ENCODE results near the gene MCMBP. TPM values are rescaled to one million over a fixed set of nuclear protein-coding genes. Genes with fewer than 3 reads are reported as not detected.

MCMBP gene
- total RNA-seq, 4 donors from 2014 or later, result 45.7 to 72.3 (median 59.2) TPM

DNA sequence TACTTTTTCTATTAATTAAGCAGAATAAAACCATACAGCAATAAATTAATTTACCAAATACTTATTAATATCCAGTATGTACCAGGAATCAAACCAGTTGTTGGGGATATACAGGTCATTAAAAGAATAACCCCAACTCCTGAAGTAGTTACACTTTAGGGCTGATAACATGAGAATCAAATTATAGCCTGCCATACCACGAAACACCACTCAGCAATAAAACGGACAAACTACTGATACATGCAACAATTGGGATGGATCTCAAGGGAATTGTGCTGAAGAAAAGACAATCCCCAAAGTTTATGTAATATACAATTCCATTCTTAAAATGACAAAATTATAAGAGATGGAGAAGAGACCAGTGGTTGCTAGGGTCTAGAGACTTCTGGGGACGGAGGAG lies 22.7 kb downstream of the MCMBP start:
- H3K27ac ChIP-seq, result no peak overlapping the region
- H3K36me3 ChIP-seq, result peaks cover 0 to 83% (median 16%) of the 10 kb centered on the region in 3 donors
- H3K4me3 ChIP-seq, result no peak overlapping the region
- no peak for DNase-seq (ENCODE audit: low spot score in 2 of 2)
- H3K9me3 ChIP-seq, result no peaks in the 10 kb centered on the region
- no peak for TF ChIP-seq EP300 (IDR thresholded peaks at IDR 0.05)
- TF ChIP-seq, protein P1, sequence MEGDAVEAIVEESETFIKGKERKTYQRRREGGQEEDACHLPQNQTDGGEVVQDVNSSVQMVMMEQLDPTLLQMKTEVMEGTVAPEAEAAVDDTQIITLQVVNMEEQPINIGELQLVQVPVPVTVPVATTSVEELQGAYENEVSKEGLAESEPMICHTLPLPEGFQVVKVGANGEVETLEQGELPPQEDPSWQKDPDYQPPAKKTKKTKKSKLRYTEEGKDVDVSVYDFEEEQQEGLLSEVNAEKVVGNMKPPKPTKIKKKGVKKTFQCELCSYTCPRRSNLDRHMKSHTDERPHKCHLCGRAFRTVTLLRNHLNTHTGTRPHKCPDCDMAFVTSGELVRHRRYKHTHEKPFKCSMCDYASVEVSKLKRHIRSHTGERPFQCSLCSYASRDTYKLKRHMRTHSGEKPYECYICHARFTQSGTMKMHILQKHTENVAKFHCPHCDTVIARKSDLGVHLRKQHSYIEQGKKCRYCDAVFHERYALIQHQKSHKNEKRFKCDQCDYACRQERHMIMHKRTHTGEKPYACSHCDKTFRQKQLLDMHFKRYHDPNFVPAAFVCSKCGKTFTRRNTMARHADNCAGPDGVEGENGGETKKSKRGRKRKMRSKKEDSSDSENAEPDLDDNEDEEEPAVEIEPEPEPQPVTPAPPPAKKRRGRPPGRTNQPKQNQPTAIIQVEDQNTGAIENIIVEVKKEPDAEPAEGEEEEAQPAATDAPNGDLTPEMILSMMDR (IDR thresholded peaks at IDR 0.05), result no peak
- no peak for TF ChIP-seq POLR2A (IDR thresholded peaks at IDR 0.05)
- H3K4me1 ChIP-seq, result no peaks in the 10 kb centered on the region
- 88 to 89% methylated on average over 3 of the region's 3 CpGs for WGBS, 2 donors
- no peaks in the 10 kb centered on the region for H3K27me3 ChIP-seq

DNA sequence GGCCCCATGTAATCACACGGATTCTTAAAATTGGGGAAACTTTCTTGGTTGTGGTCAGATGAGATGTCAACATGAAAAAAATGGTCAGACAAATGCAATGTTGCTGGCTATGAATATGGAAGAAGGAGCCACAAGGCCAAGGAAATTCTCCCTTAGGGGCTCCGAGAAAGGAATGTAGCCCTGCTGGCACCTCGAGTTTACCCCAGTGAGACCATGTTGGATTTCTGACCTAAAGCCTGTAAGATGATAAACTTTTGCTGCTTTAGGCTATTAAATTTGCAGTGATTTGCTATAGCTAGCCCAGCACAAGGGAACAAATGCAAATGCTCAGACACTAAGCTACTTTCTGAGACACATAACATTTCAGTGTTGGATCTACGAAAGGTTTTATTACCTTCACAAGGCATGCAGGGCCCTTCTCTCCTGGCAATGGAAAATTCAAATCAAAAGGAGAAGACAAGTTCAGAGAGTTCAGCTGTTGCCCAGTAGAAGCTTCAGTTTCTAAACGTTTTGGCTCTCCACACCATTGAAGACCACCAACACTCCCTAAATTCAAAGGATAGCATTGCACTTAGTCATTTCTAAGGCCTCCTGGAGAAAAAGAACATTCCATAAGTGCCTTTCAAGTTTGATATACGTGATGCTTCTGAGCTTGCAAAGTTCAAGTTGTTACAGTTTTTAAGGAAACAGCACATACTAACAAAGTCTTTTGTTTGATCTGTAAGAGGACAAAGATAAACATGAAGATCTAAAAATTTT lies 23.4 kb downstream of the MCMBP start:
- Histone ChIP-seq H3K36me3 (peaks cover 0 to 82% (median 16%) of the 10 kb centered on the region in 3 donors), H3K27ac (no peak overlapping the region), H3K9me3 (no peaks in the 10 kb centered on the region), H3K4me3 (no peak overlapping the region), H3K4me1 (no peaks in the 10 kb centered on the region), H3K27me3 (no peaks in the 10 kb centered on the region)
- DNase-seq (ENCODE audit: low spot score in 2 of 2), result no peak
- TF ChIP-seq POLR2A (IDR thresholded peaks at IDR 0.05), result no peak
- TF ChIP-seq, protein P1 (IDR thresholded peaks at IDR 0.05), result no peak
- TF ChIP-seq EP300 (IDR thresholded peaks at IDR 0.05), result no peak
- 63 to 65% methylated on average over 6 of the region's 6 CpGs for WGBS, 2 donors

DNA sequence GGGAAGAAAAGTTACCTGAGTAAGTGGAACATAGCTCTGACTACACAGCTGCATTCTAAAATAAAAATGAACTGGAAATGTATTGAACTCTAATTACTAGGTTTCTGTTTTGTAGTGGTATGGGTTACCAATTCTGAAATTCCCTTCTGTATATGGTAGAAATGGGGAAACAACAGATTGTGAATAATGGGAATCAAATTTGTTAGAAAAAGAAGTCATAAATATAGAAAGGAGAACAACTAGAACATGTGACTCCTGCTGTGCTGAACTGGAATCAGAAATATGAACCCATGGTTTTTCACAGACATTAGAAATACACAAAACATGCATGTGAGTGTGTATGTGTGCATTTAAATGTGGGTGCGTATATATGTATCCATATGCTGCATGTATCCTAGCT lies 27.0 kb downstream of the MCMBP start:
- WGBS, 2 donors, result 90 to 100% methylated on average over 1 of the region's 1 CpG
- TF ChIP-seq, protein P1 (IDR thresholded peaks at IDR 0.05), result no peak
- peak in 1 of 2 donors; percentile 30 for TF ChIP-seq EP300 (IDR thresholded peaks at IDR 0.05)
- Histone ChIP-seq H3K36me3 (peaks cover 0 to 85% (median 19%) of the 10 kb centered on the region in 3 donors), H3K4me3 (no peak overlapping the region), H3K4me1 (no peaks in the 10 kb centered on the region), H3K9me3 (no peaks in the 10 kb centered on the region), H3K27ac (no peak overlapping the region), H3K27me3 (no peaks in the 10 kb centered on the region)
- DNase-seq (ENCODE audit: low spot score in 2 of 2), result no peak

DNA sequence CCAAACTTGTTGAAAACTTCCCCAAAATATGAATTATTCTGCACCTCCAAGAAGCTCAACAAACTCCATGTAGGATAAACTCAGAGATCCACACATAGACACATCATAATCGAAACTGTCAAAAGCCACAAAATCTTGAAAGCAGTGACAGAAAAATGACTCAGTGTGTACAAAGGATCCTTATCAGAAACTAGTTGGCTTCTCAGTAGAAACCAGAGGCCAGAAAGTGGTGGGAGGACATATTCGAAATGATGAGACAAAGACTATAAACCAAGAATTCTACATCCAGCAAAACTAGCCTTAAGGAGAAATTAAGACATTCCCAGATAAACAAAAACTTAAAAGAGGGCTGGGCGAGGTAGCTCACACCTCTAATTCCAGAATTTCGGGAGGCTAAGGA lies 38.5 kb downstream of the MCMBP start:
- TF ChIP-seq POLR2A (IDR thresholded peaks at IDR 0.05), result no peak
- TF ChIP-seq, protein P1 (IDR thresholded peaks at IDR 0.05), result no peak
- TF ChIP-seq EP300 (IDR thresholded peaks at IDR 0.05), result no peak

DNA sequence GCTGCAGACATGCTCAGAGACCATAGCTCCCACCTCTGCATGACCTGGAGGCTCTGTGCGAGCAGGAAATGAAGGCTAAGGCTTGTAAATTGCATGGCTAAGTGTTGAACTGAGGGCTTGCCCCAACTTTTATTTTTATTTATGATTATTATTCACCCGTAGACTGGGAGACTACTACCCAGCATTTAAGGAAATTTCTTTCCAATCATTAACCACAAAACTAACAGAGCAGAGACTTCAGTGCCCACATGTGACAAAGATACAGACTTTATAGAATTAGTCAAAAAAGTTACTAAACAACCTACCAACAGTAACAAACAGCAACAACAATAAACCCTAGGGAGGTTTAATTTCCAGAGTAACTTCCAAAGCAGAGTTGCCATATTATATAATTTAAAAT lies 39.7 kb downstream of the MCMBP start:
- TF ChIP-seq EP300 (IDR thresholded peaks at IDR 0.05) (no peak), POLR2A (IDR thresholded peaks at IDR 0.05) (no peak)
- TF ChIP-seq, protein P1 (IDR thresholded peaks at IDR 0.05), result no peak
- Histone ChIP-seq H3K4me3 (no peak overlapping the region), H3K27ac (peak overlapping the region in 1 of 4 donors; percentile 11), H3K9me3 (no peaks in the 10 kb centered on the region), H3K27me3 (no peaks in the 10 kb centered on the region), H3K4me1 (peaks cover 0 to 6% (median 0%) of the 10 kb centered on the region in 4 donors), H3K36me3 (peaks cover 0 to 99% (median 0%) of the 10 kb centered on the region in 3 donors)
- no peak for DNase-seq (ENCODE audit: low spot score in 2 of 2)
- 90 to 93% methylated on average over 2 of the region's 2 CpGs for WGBS, 2 donors

More for the DNA sequence above, 38.5 kb downstream of the MCMBP start:
- H3K27ac ChIP-seq, result no peak overlapping the region
- no peaks in the 10 kb centered on the region for H3K27me3 ChIP-seq
- H3K36me3 ChIP-seq, result peaks cover 0 to 99% (median 0%) of the 10 kb centered on the region in 3 donors
- H3K9me3 ChIP-seq, result no peaks in the 10 kb centered on the region
- no peak for DNase-seq (ENCODE audit: low spot score in 2 of 2)
- H3K4me3 ChIP-seq, result no peak overlapping the region
- peaks cover 0 to 6% (median 0%) of the 10 kb centered on the region in 4 donors for H3K4me1 ChIP-seq
- WGBS, 2 donors, result 80 to 90% methylated on average over 4 of the region's 4 CpGs
